ENCODE data around the gene RHOC.

- no peak for TF ChIP-seq CTCF (conservative IDR thresholded peaks at IDR 0.05; ENCODE audit: low read depth, low read length)
- no peak for TF ChIP-seq EZH2phosphoT487 (IDR thresholded peaks at IDR 0.05; ENCODE audit: borderline replicate concordance, low read length)
Observed at GRCh38 chr1:112712701-112713128, 5.8 kb upstream of the RHOC start.
